HG02588 (cell line): Measurements from ENCODE around the gene PANX2.
"Not testable (repeated sequence)": the region's sequence is repeated elsewhere in the genome, so short reads cannot be mapped to it uniquely, and the experiment has no call there.

Source experiments
- ATAC-seq: cut with Tn5 transposase; IDR thresholded peaks from one replicate; pipeline ENCODE4 v1.9.1; 2021; ENCODE audit warnings: mild to moderate bottlenecking, moderate library complexity; ENCODE audit not compliant: unreplicated experiment

PANX2 gene

GRCh38 chr22:50146439-50147238 lies 23.9 kb upstream of the PANX2 start:
- ATAC-seq, result no peak

DNA sequence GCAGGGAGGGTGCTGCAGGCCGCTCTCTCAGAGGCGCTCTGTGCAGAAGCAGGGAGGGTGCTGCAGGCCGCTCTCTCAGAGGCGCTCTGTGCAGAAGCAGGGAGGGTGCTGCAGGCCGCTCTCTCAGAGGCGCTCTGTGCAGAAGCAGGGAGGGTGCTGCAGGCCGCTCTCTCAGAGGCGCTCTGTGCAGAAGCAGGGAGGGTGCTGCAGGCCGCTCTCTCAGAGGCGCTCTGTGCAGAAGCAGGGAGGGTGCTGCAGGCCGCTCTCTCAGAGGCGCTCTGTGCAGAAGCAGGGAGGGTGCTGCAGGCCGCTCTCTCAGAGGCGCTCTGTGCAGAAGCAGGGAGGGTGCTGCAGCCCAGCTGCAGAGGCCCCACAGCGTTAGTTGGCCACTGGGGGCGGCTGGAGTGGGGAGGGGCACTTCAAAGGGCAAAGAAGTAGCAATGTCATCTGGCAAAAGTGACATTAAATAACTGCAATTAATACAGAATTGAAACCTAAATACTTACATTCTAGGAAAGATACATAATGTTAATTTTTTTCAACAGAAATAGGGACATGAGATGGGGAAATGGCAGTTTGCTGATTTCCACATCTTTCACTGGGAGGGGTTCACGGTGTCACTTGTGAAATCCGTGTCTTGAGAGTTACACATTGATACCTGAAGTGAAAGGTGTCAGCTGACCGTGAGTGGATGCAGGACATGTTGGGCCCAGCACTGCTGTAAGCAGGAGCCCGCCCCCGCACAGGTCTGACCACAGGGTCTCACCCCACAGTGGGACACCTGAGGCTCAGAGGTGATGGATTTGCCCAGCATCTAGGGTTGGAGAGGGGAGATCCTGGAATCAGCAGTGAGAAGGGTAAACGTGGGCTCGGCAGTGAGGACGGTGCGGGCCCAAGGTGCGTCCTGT lies 23.0 kb upstream of the PANX2 start:
- not testable (repeated sequence) for ATAC-seq

- no peak for ATAC-seq
Measured at GRCh38 chr22:50148166-50148500, 22.4 kb upstream of the PANX2 start.

DNA sequence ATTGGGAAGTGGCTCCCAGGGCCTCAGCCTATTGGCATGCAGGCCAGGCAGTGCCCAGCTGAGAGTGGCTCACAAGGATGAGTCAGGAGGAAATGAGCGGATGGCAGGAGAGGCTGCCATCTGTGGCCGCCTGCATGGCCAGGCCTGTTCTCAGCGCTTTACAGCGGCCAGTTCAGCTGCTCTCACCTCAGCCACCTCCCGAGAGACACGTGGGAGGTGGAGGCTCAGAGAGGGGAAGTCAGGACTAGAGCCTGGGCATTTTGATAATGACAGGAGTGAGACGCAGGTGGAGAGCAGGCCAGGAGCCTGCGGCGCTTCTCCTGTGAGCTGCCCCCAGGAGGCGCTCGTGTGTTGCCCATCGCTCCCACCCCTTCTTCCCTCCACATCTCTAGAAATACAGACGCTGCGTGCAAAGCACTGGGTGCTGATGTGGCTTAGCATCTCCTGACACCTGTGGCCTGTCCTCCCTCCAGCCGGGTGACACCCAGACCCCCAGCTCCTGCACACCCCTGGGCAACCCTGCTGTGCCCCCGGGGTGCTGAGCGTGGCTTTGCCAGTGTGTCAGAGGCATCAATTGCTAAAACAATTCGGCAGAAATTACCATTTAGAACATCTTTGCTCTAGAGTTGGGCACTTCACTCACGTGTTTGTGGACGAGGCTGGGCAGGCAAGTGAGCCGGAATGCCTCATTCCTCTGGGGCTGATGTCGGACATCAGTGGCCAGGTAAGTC lies 21.4 kb upstream of the PANX2 start:
- no peak for ATAC-seq

- no peak for ATAC-seq
Measured at GRCh38 chr22:50150161-50151129, 20.1 kb upstream of the PANX2 start.

- no peak for ATAC-seq
Measured at GRCh38 chr22:50151571-50152537, 18.7 kb upstream of the PANX2 start.

- ATAC-seq, result no peak
Measured at GRCh38 chr22:50153056-50153755, 17.3 kb upstream of the PANX2 start.

- ATAC-seq, result no peak
Measured at GRCh38 chr22:50153756-50154140, 16.8 kb upstream of the PANX2 start.

- no peak for ATAC-seq
Measured at GRCh38 chr22:50157709-50158375, 12.7 kb upstream of the PANX2 start.

GRCh38 chr22:50160947-50161346 lies 9.6 kb upstream of the PANX2 start:
- no peak for ATAC-seq

DNA sequence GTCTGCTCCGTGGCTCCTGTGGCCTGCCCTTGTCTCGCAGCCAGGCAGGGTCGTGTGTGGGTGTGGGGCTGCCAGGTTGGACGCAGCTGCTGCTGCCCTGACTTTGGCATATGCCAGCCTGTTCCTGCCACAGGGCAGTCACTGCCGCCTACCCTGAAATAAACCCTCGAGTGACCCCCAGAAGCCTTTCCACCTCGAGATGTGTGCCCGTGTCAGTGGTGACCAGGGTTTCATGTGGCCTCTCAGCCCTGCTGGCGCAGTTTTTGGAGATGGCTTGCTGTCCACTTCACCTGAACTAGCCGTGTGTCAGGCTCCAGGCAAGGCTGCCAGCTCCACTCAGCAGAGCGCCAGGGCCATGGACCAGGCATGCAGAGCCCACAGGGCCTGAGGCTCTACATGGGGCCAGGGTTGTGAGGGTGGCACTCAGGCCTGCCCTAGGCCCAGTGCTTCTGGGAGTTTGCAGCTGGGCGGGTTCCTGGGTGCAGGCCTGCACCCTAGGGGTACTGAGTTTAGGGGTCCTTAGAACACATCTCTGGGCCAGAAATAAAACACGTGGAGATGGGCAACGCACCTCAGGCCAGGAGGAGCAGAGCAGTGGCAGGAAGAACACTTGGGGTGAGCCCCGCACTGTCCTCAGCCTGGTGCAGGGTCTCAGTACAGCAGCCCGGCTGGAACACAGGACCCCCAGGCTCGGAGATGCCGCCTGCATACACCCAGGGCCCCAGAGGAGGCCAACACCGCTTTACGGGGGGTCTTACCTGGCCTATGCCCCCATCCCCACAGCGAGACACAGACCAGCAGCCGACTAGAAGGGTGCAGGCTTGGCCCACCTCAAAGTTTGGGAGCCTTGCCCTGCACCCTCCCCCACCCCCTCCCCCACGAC lies 8.8 kb upstream of the PANX2 start:
- ATAC-seq, result no peak

GRCh38 chr22:50162391-50162956 lies 8.1 kb upstream of the PANX2 start:
- ATAC-seq, result no peak

DNA sequence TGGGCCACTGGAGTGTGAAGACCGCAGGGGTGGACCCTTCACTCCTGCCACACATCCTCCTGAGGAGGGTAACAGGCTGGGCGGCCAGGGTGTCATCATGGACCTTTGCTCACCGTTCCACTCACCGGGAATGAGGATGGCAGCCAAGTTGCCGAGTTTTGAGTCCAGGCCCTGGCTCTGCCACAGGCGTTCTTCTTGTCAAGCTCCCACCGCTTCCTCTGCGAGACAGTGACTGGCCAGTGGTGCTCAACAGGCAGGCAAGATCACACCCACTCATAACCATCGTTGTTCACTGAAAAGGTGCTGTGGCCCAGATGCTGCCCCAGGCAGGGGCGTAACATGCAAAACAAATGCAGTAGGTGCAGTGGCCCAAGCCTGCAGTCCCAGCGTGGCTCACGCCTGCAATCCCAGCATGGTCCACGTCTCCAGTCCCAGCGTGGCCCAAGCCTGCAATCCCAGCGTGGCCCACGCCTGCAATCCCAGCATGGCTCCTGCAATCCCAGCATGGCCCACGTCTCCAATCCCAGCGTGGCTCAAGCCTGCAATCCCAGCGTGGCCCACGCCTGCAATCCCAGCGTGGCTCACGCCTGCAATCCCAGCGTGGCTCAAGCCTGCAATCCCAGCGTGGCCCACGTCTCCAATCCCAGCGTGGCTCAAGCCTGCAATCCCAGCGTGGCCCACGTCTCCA lies 5.0 kb upstream of the PANX2 start:
- no peak for ATAC-seq

GRCh38 chr22:50167689-50168489 lies 2.6 kb upstream of the PANX2 start:
- ATAC-seq, result no peak

GRCh38 chr22:50168490-50169180 lies 1.9 kb upstream of the PANX2 start:
- not testable (repeated sequence) for ATAC-seq
